Naive B cell (primary cell): ENCODE results near the gene HPSE. TPM values are rescaled to one million over a fixed set of nuclear protein-coding genes. Genes with fewer than 3 reads are reported as not detected.
A peak's percentile ranks its signal among the peaks of the same experiment; 100 is the strongest.

Experiments used
- ATAC-seq, 2 donors: fragments of 150-1000 bp; cut with Tn5 transposase; 2 replicates each; pipeline ENCODE4 v1.10.0; 2021; ENCODE audit warnings: low read depth in 2 of 2, mild to moderate bottlenecking in 2 of 2, moderate library complexity in 2 of 2
- DNase-seq: peaks from one replicate; pipeline ENCODE4 v3.0.0; 2022
- H3K27ac Mint-ChIP-seq, 6 donors: one replicate each; pipeline ENCODE4 v1.8.0; 2020 to 2022; ENCODE audit warnings: mild to moderate bottlenecking in 6 of 6, mixed read lengths in 6 of 6, moderate library complexity in 5 of 6, inconsistent platforms in 2 of 6
- H3K27me3 Mint-ChIP-seq, 3 donors: one replicate each; pipeline ENCODE4 v1.8.0; 2021 to 2022; ENCODE audit warnings: mixed read lengths in 3 of 3, mild to moderate bottlenecking in 1 of 3
- H3K36me3 Mint-ChIP-seq, 2 donors: one replicate each; pipeline ENCODE4 v1.8.0; 2020 to 2022; ENCODE audit warnings: mixed read lengths in 2 of 2, inconsistent platforms in 1 of 2, mild to moderate bottlenecking in 1 of 2
- H3K4me1 Mint-ChIP-seq, 3 donors: one replicate each; pipeline ENCODE4 v1.8.0; 2020 to 2022; ENCODE audit warnings: mixed read lengths in 3 of 3, inconsistent platforms in 1 of 3, mild to moderate bottlenecking in 1 of 3, moderate library complexity in 1 of 3
- H3K4me3 Mint-ChIP-seq, 8 donors: one replicate each; pipeline ENCODE4 v1.8.0; 2020 to 2022; ENCODE audit warnings: mild to moderate bottlenecking in 8 of 8, mixed read lengths in 8 of 8, moderate library complexity in 8 of 8, inconsistent platforms in 2 of 8
- H3K9me3 Mint-ChIP-seq, 7 donors: one replicate each; pipeline ENCODE4 v1.8.0; 2020 to 2022; ENCODE audit warnings: mixed read lengths in 7 of 7, mild to moderate bottlenecking in 5 of 7, inconsistent platforms in 2 of 7, moderate library complexity in 1 of 7
- polyA plus RNA-seq, 6 donors: library from polyadenylated mRNA; unstranded; fragments of 300-500 nt; fragmentation: Illumina TruSeq; gene quantifications; one replicate each; pipeline ENCODE4 v1.2.3, GENCODE V29; 2021; ENCODE audit warnings: low read depth in 6 of 6

HPSE gene
- polyA plus RNA-seq: 1 to 10 TPM in 5 of 6 donors, under 1 TPM in 1; 0.98 to 2.8 (median 2.5) TPM

DNA sequence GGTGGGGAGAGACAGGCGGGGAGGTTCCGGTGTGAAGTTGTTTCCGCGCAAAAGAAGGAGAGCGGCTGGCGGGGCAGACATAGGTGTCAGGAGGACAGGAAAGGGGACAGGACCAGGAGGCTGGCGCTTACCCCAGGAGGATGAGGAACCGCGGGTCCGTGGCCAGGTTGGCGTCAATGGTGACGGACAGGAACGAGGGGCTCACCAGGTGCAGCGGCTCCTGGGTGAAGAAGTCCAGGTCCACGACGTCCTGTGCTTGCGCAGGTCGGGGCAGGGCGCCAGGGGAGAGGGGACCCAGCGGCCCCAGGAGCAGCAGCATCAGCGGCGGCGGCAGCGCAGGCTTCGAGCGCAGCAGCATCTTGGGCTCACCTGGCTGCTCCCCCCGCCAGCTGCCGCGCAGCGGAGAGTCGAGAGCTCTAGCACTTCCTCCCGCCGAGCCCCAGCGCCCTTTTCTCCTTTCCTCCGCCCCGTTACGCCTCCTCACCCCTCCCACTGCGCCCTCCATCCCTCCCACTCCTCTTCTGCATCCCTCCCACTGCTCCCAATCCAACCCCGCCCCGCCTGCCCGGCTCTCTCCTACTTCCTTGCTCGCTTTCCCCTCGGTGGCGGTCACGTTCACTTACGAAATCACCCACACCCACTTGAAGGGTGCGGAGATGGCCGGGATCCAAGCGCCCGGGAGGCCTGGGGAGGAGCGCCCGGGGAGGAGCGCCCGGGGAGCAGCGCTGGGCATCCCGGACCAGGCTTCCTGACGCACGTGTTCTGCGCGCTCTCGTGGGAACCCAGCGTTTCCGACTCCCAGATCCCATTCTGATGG is at the start of gene HPSE:
TSS of gene HPSE (minus strand) at position 424 of the 817 bp plus-strand sequence. CDS start at position 358, 66 bp downstream.
- no peaks in the 10 kb centered on the region for H3K36me3 Mint-ChIP-seq
- H3K9me3 Mint-ChIP-seq: peaks cover 0 to 19% (median 11%) of the 10 kb centered on the region in 7 donors

GRCh38 chr4:83382850-83383249 is 48.2 kb upstream of the HPSE start:
- DNase-seq (no peak), ATAC-seq (no peak)
- Mint-ChIP-seq H3K9me3 (peaks cover 9 to 35% (median 22%) of the 10 kb centered on the region in 7 donors), H3K27me3 (no peaks in the 10 kb centered on the region), H3K4me3 (no peak overlapping the region), H3K36me3 (peaks cover 0 to 8% of the 10 kb centered on the region in 2 donors), H3K4me1 (peaks cover 26 to 29% (median 28%) of the 10 kb centered on the region in 3 donors), H3K27ac (peak overlapping the region in 1 of 6 donors; percentile 56)

More for the DNA sequence above, at the start of gene HPSE:
- Mint-ChIP-seq H3K27me3 (no peaks in the 10 kb centered on the region), H3K27ac (peak within 1 kb of the TSS; percentile 68 to 95 (median 82)), H3K4me3 (peak within 1 kb of the TSS; percentile 88 to 98 (median 93)), H3K4me1 (peaks cover 24 to 32% (median 28%) of the 10 kb centered on the region in 3 donors)
- DNase-seq (peak; percentile 58), ATAC-seq (peak; percentile 94)

DNA sequence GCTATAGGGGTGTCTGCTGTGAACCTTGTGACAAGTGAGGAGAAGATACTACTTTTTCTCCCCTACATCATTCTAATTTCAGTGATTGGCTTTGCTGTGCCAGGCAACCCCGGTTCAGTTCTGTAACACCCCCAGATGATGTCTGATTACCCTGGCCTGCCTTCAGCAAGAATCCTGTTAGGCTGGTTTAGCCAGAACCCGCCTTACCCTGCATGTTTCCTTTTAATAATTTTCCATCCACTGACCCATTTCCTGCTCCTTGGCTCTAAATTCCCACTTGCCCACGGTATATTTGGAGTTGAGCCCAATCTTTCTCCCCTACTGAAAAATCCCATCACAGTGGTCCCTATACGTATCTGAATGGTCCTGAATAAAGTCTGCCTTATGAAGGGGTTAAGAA is 46.5 kb upstream of the HPSE start:
- Mint-ChIP-seq H3K4me3 (no peak overlapping the region), H3K9me3 (peaks cover 15 to 50% (median 32%) of the 10 kb centered on the region in 7 donors), H3K36me3 (peaks cover 9 to 23% of the 10 kb centered on the region in 2 donors), H3K27ac (no peak overlapping the region), H3K27me3 (peaks cover 0 to 2% (median under 1%) of the 10 kb centered on the region in 3 donors), H3K4me1 (peaks cover 10 to 12% (median 11%) of the 10 kb centered on the region in 3 donors)
- no peak for ATAC-seq
- no peak for DNase-seq

- Mint-ChIP-seq H3K27ac (peak overlapping the region in 2 of 6 donors; percentile 62 to 69), H3K27me3 (peaks cover 0 to 7% (median 6%) of the 10 kb centered on the region in 3 donors), H3K4me3 (no peak overlapping the region), H3K4me1 (no peaks in the 10 kb centered on the region), H3K36me3 (peaks cover 14 to 23% of the 10 kb centered on the region in 2 donors), H3K9me3 (peaks cover 11 to 49% (median 32%) of the 10 kb centered on the region in 7 donors)
- ATAC-seq: no peak
- DNase-seq: no peak
Observed at GRCh38 chr4:83378419-83378818, 43.8 kb upstream of the HPSE start.

DNA sequence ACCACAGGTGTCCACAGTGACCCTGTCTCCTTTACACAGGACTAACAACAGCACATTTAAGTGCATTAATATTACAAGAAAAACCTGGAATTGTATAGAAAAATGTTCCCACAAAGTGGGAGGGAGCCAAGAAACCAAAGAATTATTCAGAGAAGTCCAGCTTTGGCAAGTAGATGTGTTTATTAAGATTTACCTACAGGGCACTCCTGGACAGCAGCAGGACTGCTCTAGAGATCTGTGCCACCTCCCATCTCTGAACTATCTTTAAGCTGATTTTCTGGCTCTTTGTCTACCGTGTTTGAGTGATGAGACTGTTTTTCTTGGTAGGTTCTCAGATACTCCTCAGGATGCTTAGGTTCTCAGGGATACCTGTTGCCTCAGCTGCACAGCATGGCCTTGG is 38.3 kb upstream of the HPSE start:
- ATAC-seq: no peak
- Mint-ChIP-seq H3K4me1 (peaks cover 4 to 9% (median 7%) of the 10 kb centered on the region in 3 donors), H3K36me3 (peaks cover 14 to 23% of the 10 kb centered on the region in 2 donors), H3K9me3 (peaks cover 11 to 21% (median 15%) of the 10 kb centered on the region in 7 donors), H3K27me3 (peaks cover 0 to 7% (median 6%) of the 10 kb centered on the region in 3 donors), H3K27ac (peak overlapping the region in 1 of 6 donors; percentile 41), H3K4me3 (no peak overlapping the region)
- DNase-seq: no peak

DNA sequence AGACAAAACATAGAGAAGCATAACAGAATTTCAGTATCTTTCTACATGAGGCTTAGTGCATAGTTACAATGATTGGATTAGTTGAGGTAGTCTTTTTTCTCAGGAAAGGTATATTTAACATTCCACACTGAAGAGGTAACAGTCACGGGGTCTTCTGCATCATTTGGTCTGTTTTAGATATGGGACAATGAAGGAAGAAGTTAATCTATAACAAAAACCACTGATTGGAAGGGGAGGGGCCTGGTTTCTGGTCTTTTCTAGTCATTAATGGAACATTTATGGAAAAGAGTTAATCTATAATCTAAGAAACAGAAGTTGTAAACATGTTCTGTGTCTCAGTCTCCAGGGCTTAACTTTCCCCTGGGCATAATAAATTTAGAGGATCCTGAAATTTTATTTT is 37.3 kb upstream of the HPSE start:
- no peak overlapping the region for H3K4me3 Mint-ChIP-seq
- peaks cover under 1 to 11% (median 8%) of the 10 kb centered on the region in 7 donors for H3K9me3 Mint-ChIP-seq
- H3K27ac Mint-ChIP-seq: peak overlapping the region in 1 of 6 donors; percentile 72
- H3K36me3 Mint-ChIP-seq: peaks cover 8 to 13% of the 10 kb centered on the region in 2 donors
- H3K27me3 Mint-ChIP-seq: peaks cover 0 to 7% (median 6%) of the 10 kb centered on the region in 3 donors
- ATAC-seq: no peak
- peaks cover 4 to 9% (median 7%) of the 10 kb centered on the region in 3 donors for H3K4me1 Mint-ChIP-seq
- DNase-seq: no peak

DNA sequence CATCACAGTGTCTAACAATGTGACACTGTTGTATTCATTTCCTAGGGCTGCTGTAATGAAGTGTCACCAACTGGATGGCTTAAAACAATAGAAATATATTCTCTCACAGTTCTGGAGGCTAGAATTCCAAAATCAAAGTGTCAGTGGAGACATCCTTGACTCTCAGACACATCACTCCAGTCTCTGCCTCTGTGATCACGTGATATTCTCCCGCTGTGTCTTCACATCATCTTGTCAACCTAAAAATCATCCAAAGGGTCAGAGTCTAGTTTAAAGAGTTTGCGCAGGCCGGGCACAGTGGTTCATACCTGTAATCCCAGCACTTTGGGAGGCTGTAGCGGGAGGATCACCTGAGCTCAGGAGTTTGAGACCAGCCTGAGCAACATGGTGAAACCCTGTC is 36.6 kb upstream of the HPSE start:
- no peak for DNase-seq
- Mint-ChIP-seq H3K9me3 (peaks cover 0 to 6% (median 5%) of the 10 kb centered on the region in 7 donors), H3K27ac (peak overlapping the region in 1 of 6 donors; percentile 11), H3K4me3 (no peak overlapping the region), H3K27me3 (peaks cover 0 to 6% (median 5%) of the 10 kb centered on the region in 3 donors), H3K4me1 (peaks cover 4 to 9% (median 7%) of the 10 kb centered on the region in 3 donors), H3K36me3 (peaks cover 6 to 7% of the 10 kb centered on the region in 2 donors)
- no peak for ATAC-seq

- no peak overlapping the region for H3K4me3 Mint-ChIP-seq
- H3K27ac Mint-ChIP-seq: no peak overlapping the region
- DNase-seq (no peak), ATAC-seq (no peak)
- no peaks in the 10 kb centered on the region for H3K27me3 Mint-ChIP-seq
- H3K4me1 Mint-ChIP-seq: peaks cover 4 to 9% (median 7%) of the 10 kb centered on the region in 3 donors
- peaks cover 0 to 2% (median 0%) of the 10 kb centered on the region in 7 donors for H3K9me3 Mint-ChIP-seq
- H3K36me3 Mint-ChIP-seq: peaks cover 0 to under 1% of the 10 kb centered on the region in 2 donors
Observed at GRCh38 chr4:83370640-83370906, 35.9 kb upstream of the HPSE start.

DNA sequence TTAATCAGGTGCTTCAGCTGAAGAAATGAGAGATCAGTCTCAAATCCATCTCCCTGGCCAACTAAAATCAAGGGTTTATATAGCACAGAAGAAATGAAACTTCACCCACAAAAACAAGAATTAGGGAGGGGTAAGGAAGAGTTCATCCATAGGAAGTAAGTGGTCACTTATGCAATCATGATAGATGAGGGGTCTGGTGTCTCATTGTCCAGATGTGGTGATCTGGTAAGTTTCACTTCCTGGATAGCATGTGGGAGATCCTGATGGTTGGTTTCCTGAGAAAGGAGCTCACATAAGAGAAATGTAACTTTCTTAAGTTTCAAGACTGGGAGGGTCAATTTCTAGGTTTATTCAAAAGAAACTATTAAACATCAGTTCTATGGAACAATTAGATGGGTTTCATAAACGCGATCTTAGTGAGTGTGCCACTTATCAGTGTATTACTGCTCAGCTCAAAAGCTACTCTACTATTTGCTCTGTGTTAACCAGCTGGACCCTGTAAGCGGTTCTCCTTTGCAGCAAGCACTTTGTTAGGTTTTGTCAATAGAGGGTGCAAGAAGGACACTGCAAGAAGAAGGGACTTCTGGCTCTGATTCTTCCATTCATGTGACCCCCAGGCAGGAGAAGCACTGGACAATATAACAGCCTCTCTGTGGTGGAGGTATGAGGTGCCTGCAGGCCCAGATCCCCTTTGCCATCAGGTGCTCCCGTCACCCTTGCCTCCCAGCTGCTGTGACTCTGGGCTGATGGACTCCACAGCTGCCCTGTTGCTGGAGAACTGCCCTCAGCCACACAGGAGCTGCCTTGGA is 35.4 kb upstream of the HPSE start:
- Mint-ChIP-seq H3K36me3 (no peaks in the 10 kb centered on the region), H3K27ac (no peak overlapping the region), H3K9me3 (peaks cover 0 to 2% (median 0%) of the 10 kb centered on the region in 7 donors), H3K27me3 (no peaks in the 10 kb centered on the region), H3K4me3 (no peak overlapping the region), H3K4me1 (peaks cover 4 to 9% (median 7%) of the 10 kb centered on the region in 3 donors)
- DNase-seq: no peak
- no peak for ATAC-seq

DNA sequence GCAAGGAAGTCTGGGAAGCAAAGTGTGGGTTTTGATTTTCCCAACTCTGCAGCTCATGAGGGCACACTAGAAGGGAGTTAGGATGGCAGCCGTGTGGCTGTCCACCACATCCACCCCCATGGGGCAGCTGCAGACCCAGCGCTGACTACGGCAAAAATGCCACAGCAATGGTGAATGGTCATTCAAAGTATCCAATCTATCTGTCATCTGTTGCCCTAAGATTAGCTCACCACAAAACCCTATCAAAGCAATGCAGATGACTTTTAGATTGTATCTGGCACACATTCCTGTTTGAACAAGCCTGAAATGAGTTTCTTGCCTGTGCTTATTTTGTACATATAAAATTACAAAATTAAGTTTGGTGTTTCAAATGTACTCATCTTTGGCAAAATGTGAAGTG is 29.7 kb upstream of the HPSE start:
- ATAC-seq (no peak), DNase-seq (no peak)
- peak overlapping the region in 1 of 8 donors; percentile 47 for H3K4me3 Mint-ChIP-seq
- no peaks in the 10 kb centered on the region for H3K36me3 Mint-ChIP-seq
- peaks cover 0 to 7% (median 0%) of the 10 kb centered on the region in 3 donors for H3K27me3 Mint-ChIP-seq
- H3K9me3 Mint-ChIP-seq: no peaks in the 10 kb centered on the region
- no peak overlapping the region for H3K27ac Mint-ChIP-seq
- H3K4me1 Mint-ChIP-seq: no peaks in the 10 kb centered on the region

GRCh38 chr4:83362492-83363329 is 28.1 kb upstream of the HPSE start:
- Mint-ChIP-seq H3K4me3 (no peak overlapping the region), H3K36me3 (no peaks in the 10 kb centered on the region), H3K9me3 (no peaks in the 10 kb centered on the region), H3K27ac (no peak overlapping the region), H3K4me1 (no peaks in the 10 kb centered on the region), H3K27me3 (peaks cover 0 to 7% (median 0%) of the 10 kb centered on the region in 3 donors)
- DNase-seq (no peak), ATAC-seq (no peak)

GRCh38 chr4:83361416-83362103 is 26.9 kb upstream of the HPSE start:
- ATAC-seq (no peak), DNase-seq (no peak)
- H3K36me3 Mint-ChIP-seq: no peaks in the 10 kb centered on the region
- no peak overlapping the region for H3K4me3 Mint-ChIP-seq
- no peaks in the 10 kb centered on the region for H3K9me3 Mint-ChIP-seq
- no peak overlapping the region for H3K27ac Mint-ChIP-seq
- H3K4me1 Mint-ChIP-seq: no peaks in the 10 kb centered on the region
- peaks cover 0 to 7% (median 0%) of the 10 kb centered on the region in 3 donors for H3K27me3 Mint-ChIP-seq
